Ishikawa (cell line): ENCODE measurements around the gene WNT7B.

Source experiments
- CEBPB ChIP-seq: IDR thresholded peaks from 2 replicates; pipeline ENCODE4 v1.6.1; 2012
- CREB1 ChIP-seq: IDR thresholded peaks from 2 replicates; pipeline ENCODE4 v1.6.1; 2012; ENCODE audit warnings: low read depth
- EGR1 ChIP-seq: IDR thresholded peaks from 2 replicates; pipeline ENCODE4 v1.6.1; 2012
- EP300 ChIP-seq: IDR thresholded peaks from 2 replicates; pipeline ENCODE4 v1.6.1; 2012; ENCODE audit warnings: borderline replicate concordance
- FOXM1 ChIP-seq: IDR thresholded peaks from 2 replicates; pipeline ENCODE4 v1.6.1; 2012; ENCODE audit warnings: low read depth, borderline replicate concordance
- NFIC ChIP-seq: IDR thresholded peaks from 2 replicates; pipeline ENCODE4 v1.6.1; 2012
- RAD21 ChIP-seq: IDR thresholded peaks from 2 replicates; pipeline ENCODE4 v1.6.1; 2012; ENCODE audit warnings: low read depth
- TAF1 ChIP-seq: IDR thresholded peaks from 2 replicates; pipeline ENCODE4 v1.6.1; 2012; ENCODE audit warnings: low read depth, mild to moderate bottlenecking
- TCF12 ChIP-seq: IDR thresholded peaks from 2 replicates; pipeline ENCODE4 v1.6.1; 2012; ENCODE audit warnings: low read depth
- TEAD4 ChIP-seq: IDR thresholded peaks from 2 replicates; pipeline ENCODE4 v1.6.1; 2012
- YY1 ChIP-seq: IDR thresholded peaks from 2 replicates; pipeline ENCODE4 v1.6.1; 2012; ENCODE audit warnings: low read depth
- ZBTB7A ChIP-seq: IDR thresholded peaks from 2 replicates; pipeline ENCODE4 v1.6.1; 2012; ENCODE audit warnings: low read depth
- TF ChIP-seq, protein P1 (sequence below): IDR thresholded peaks from 2 replicates; pipeline ENCODE4 v1.6.1; 2012; ENCODE audit warnings: low read depth, mild to moderate bottlenecking
- TF ChIP-seq, protein P2 (sequence below): IDR thresholded peaks from 2 replicates; pipeline ENCODE4 v1.6.1; 2012
- TF ChIP-seq, protein P3 (sequence below): IDR thresholded peaks from 2 replicates; pipeline ENCODE4 v1.6.1; 2012

Gene WNT7B

DNA sequence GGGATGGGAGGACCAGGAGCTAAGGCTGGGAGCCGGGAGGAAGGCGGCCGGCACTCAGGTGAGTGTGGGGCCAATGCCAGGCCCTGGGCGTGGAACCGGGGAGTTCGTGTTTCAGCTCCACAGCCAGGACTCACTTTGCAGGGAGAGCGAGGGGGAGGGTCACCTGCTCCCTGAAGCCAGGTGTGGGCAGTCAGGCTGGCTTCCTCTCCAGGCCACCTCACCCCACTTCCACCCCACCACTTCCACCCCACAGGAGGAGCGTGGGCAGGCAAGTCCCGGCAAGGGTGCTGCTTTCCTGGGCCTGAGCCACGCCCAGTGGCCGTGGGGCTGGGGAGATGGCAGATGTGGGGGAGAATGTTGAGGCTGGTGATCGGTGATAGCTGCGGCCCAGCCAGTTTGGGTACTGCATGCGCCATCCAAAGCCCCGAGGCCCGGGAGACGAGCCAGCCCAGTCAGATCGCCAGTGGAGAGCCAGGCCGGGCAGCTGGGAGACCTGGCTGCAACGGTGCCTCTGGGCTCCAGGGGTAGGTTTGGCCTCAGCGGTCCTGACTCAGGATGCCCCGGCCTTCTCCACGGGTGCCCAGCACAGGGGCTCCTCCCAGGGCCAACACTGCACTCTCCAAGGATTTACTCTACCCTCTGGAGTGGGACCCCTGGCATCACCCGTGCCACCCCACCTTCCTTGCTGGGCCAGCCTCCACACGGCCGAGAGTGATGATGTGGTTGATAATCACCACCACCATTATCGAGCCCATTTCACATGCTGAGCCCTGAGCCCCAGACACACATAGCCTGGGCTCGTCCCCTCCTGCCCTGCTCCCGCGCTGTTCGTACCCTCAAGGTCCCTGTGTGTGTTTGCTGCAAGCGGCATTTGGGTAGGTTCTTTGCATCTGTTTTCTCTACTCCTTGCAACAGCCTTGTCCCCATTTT is 93.8 kb downstream of the WNT7B start:
- no peak for TF ChIP-seq EGR1
- no peak for TF ChIP-seq ZBTB7A
- no peak for TF ChIP-seq RAD21
- TF ChIP-seq TCF12 = no peak
- no peak for TF ChIP-seq NFIC

DNA sequence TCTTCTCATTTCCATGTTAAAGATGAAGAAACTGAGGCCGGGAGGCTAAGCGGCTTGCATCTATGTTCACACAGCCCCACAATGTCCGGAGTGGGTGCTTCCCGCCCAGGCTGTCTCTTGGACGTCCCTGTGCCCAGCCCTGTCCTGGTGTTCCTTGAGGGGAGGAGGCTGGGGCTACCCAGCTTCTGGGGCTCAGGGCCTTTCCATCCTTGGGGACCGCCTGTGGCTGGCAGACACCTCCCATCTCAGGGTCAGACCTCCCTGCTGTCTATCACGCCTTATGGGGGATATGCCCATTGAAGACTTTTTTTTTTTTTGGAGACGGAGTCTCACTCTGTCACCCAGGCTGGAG is 95.5 kb downstream of the WNT7B start:
- TF ChIP-seq EGR1 (no peak), ZBTB7A (no peak), TCF12 (no peak), TEAD4 (no peak), NFIC (no peak), TAF1 (no peak), CEBPB (no peak)
- TF ChIP-seq, protein P1, sequence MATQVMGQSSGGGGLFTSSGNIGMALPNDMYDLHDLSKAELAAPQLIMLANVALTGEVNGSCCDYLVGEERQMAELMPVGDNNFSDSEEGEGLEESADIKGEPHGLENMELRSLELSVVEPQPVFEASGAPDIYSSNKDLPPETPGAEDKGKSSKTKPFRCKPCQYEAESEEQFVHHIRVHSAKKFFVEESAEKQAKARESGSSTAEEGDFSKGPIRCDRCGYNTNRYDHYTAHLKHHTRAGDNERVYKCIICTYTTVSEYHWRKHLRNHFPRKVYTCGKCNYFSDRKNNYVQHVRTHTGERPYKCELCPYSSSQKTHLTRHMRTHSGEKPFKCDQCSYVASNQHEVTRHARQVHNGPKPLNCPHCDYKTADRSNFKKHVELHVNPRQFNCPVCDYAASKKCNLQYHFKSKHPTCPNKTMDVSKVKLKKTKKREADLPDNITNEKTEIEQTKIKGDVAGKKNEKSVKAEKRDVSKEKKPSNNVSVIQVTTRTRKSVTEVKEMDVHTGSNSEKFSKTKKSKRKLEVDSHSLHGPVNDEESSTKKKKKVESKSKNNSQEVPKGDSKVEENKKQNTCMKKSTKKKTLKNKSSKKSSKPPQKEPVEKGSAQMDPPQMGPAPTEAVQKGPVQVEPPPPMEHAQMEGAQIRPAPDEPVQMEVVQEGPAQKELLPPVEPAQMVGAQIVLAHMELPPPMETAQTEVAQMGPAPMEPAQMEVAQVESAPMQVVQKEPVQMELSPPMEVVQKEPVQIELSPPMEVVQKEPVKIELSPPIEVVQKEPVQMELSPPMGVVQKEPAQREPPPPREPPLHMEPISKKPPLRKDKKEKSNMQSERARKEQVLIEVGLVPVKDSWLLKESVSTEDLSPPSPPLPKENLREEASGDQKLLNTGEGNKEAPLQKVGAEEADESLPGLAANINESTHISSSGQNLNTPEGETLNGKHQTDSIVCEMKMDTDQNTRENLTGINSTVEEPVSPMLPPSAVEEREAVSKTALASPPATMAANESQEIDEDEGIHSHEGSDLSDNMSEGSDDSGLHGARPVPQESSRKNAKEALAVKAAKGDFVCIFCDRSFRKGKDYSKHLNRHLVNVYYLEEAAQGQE = no peak
- TF ChIP-seq, protein P2, sequence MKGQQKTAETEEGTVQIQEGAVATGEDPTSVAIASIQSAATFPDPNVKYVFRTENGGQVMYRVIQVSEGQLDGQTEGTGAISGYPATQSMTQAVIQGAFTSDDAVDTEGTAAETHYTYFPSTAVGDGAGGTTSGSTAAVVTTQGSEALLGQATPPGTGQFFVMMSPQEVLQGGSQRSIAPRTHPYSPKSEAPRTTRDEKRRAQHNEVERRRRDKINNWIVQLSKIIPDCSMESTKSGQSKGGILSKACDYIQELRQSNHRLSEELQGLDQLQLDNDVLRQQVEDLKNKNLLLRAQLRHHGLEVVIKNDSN = no peak

DNA sequence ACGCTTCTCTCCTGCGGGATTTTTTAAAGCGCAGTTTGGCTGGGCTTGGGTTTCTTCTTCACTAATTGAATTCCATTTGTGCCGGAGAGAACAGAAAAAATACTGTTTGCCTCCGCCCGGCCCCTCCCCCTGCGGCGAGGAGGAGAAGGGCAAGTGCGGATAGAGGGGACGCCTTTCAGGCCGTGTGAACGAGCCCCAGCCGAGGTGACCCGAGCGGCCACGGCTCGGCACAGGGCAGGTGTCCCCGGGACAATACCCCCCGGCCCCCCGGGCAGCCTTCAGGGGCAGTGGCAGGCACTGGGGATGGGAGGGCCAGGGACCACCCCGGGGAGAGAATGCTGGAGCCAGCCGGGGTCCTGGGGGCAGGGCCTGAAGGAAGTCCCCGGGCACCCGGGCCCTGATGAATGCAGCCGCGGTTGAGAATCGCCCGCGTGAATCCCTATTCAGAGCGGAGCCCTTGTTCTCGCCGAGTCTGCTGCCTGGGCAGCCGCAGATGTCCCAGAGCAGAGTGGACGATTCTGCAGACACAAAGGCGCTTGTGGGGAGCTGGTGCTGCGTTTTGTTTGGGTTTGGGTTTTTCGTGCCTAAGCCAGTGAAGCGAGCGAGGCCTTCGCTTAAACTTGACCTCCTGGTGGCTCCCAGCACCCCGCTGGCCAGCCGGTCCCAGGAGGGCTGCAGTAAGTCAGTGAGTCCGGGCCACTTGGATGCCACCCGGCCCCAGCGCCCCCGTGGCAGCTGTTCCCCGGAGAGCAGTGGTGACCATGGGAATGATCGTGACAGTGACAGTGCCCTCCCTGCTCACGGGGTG is 96.0 kb downstream of the WNT7B start:
- no peak for TF ChIP-seq NFIC
- no peak for TF ChIP-seq TCF12
- TF ChIP-seq CEBPB = no peak
- no peak for TF ChIP-seq TEAD4
- TF ChIP-seq FOXM1 = no peak
- TF ChIP-seq, protein P3, sequence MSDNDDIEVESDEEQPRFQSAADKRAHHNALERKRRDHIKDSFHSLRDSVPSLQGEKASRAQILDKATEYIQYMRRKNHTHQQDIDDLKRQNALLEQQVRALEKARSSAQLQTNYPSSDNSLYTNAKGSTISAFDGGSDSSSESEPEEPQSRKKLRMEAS = no peak
- no peak for TF ChIP-seq YY1
- TF ChIP-seq, protein P1 = no peak
- TF ChIP-seq, protein P2 = no peak
- TF ChIP-seq ZBTB7A = no peak
- TF ChIP-seq CREB1 = no peak
- TF ChIP-seq RAD21 = no peak
- no peak for TF ChIP-seq TAF1
- TF ChIP-seq EGR1 = no peak
- no peak for TF ChIP-seq EP300

DNA sequence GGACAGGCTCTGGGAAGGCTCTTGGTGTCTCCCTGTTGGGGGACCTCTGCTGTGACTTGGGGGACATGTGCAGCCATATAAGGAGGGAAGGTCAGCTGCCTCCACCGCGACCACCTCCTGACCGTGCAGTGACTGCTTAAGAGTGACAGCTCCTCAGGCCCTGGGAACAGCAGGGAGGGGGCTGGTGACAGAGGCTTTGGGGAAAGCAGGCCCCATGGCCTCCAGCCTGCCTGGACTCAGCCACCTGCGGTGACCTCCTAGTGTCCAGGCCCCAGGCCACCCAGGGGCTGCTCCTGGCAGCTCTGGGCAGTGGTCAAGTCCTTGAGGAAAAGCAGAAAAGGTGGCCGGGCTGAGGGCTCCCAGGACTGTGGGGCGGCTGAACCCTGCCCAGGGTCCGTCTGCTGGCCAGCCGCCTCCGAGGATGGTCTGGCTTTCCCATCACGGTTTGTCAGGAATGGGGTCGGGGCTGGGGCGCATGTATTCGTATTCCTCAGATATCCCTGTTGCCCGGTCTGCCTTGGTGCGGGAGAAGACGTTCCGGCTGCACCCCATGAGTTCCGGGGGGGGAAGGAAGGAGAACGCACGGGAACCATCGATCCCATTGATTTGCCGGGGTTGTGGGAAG is 96.8 kb downstream of the WNT7B start:
- TF ChIP-seq, protein P2 = no peak
- TF ChIP-seq NFIC (no peak), TAF1 (no peak), CREB1 (no peak), EP300 (no peak), TEAD4 (no peak), CEBPB (no peak), ZBTB7A (no peak), FOXM1 (no peak), RAD21 (no peak)
- TF ChIP-seq, protein P3 = no peak
- TF ChIP-seq, protein P1 = no peak
